WERI-Rb-1 (cell line): Measurements from ENCODE around the gene HES4.

Experiments
- DNase-seq: peaks from one replicate; pipeline ENCODE4 v3.0.0-alpha.2; 2020
- H3K27ac ChIP-seq: fragments of 250-450 bp; sonication (Bioruptor Pico); 2 replicates; pipeline ENCODE4 v1.5.1; 2020; ENCODE audit warnings: mild to moderate bottlenecking, moderate library complexity
- H3K27me3 ChIP-seq: fragments of 250-450 bp; sonication (Bioruptor Pico); 2 replicates; pipeline ENCODE4 v1.5.1; 2021; ENCODE audit warnings: mild to moderate bottlenecking, low read depth, moderate library complexity; ENCODE audit not compliant: insufficient read depth, severe bottlenecking
- H3K36me3 ChIP-seq: fragments of 250-450 bp; sonication (Bioruptor Pico); 2 replicates; pipeline ENCODE4 v1.5.1; 2020; ENCODE audit warnings: mild to moderate bottlenecking, moderate library complexity
- H3K4me3 ChIP-seq: 2 replicates; pipeline ENCODE4 v1.5.1; 2011; ENCODE audit warnings: low read depth, mild to moderate bottlenecking, control low read depth, low read length
- H3K9me3 ChIP-seq: fragments of 250-450 bp; sonication (Bioruptor Pico); 2 replicates; pipeline ENCODE4 v1.5.1; 2021; ENCODE audit warnings: mild to moderate bottlenecking, moderate library complexity; ENCODE audit not compliant: severe bottlenecking
- CTCF ChIP-seq: IDR thresholded peaks from 2 replicates; pipeline ENCODE4 v1.5.1; 2011; ENCODE audit warnings: low read depth, mild to moderate bottlenecking, control low read depth, inconsistent platforms, low read length

The HES4 gene

DNA sequence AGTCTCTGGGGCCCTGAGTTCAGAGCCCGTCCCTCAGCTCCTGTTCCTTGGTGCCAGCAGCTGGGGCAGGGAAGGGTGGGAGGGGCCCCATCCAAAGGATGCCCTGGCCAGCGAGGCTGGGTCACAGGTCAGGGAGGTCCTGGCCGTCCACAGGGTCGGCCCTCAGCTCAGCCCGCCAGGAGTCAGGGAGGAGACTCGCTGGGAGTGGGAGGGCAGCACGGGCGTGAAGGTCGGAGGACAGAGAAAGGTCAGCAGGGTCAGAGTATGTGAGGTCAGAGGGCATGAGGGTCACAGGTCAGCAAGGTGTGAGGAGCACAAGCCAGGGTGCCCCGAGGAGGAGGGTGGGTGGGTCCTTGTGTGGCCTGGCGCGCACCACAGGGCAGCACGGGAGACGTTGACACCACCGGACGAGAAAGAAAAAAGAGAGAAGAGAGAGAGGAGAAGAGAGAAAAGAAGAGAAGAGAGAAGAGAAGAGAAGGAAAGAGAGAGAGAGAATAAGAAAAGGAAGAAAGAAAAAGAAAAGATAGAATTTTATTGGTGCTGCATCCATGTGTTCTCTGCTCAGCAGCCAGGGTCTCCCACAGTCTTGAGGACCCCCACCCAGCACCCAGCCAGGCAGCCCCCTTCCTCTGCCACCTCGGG, 25.1 kb downstream of the HES4 start:
- H3K9me3 ChIP-seq, result no peaks in the 10 kb centered on the region
- H3K36me3 ChIP-seq, result no peaks in the 10 kb centered on the region

GRCh38 chr1:974293-974640, 25.6 kb downstream of the HES4 start:
- Histone ChIP-seq H3K4me3 (no peak overlapping the region), H3K27me3 (no peaks in the 10 kb centered on the region), H3K36me3 (no peaks in the 10 kb centered on the region), H3K27ac (no peak overlapping the region), H3K9me3 (no peaks in the 10 kb centered on the region)
- DNase-seq, result no peak
- TF ChIP-seq CTCF, result no peak

More for the DNA sequence above, 25.1 kb downstream of the HES4 start:
- Histone ChIP-seq H3K27ac (no peak overlapping the region), H3K27me3 (no peaks in the 10 kb centered on the region), H3K4me3 (no peak overlapping the region)
- DNase-seq, result no peak
- TF ChIP-seq CTCF, result no peak

DNA sequence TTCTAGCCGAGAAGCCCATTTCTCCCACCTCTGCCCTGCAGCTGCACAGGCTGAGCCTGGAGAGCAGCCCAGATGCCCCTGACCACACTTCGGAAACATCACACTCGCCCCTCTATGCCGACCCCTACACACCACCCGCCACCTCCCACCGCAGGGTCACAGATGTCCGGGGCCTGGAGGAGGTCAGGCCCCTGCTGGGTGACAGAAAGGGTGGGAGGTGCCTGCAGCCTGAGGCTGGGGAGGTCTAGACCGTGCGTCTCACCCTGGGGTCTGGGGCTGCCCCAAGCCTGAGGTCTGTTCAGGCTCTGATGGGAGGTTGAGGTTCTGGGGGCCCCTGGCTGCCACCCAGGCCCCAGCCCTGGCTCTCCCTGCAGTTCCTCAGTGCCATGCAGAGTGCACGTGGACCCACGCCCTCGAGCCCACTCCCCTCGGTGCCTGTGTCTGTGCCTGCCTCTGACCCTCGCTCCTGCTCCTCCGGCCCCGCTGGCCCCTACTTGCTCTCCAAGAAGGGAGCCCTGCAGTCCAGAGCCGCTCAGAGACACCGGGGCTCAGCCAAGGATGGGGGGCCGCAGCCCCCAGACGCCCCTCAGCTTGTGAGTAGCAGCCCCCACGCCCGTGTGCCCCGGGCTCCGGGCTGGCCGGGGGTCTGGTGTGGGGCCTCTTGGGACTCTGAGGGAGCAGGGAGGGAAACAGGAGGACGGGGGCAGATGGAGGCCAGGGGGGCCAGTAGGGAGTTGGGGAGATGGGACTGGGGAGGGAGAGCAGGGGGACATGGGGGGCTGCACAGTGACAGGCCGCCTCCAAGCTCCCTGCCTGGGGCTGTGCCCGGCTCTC, 26.2 kb downstream of the HES4 start:
- H3K27ac ChIP-seq, result no peak overlapping the region
- H3K9me3 ChIP-seq, result no peaks in the 10 kb centered on the region
- H3K27me3 ChIP-seq, result no peaks in the 10 kb centered on the region
- no peak for TF ChIP-seq CTCF
- H3K4me3 ChIP-seq, result no peak overlapping the region
- no peaks in the 10 kb centered on the region for H3K36me3 ChIP-seq
- DNase-seq, result no peak

GRCh38 chr1:972726-973458, 27.0 kb downstream of the HES4 start:
- H3K36me3 ChIP-seq, result no peaks in the 10 kb centered on the region
- H3K27me3 ChIP-seq, result no peaks in the 10 kb centered on the region
- DNase-seq, result no peak
- H3K4me3 ChIP-seq, result no peak overlapping the region
- no peak for TF ChIP-seq CTCF
- H3K9me3 ChIP-seq, result no peaks in the 10 kb centered on the region
- no peak overlapping the region for H3K27ac ChIP-seq

DNA sequence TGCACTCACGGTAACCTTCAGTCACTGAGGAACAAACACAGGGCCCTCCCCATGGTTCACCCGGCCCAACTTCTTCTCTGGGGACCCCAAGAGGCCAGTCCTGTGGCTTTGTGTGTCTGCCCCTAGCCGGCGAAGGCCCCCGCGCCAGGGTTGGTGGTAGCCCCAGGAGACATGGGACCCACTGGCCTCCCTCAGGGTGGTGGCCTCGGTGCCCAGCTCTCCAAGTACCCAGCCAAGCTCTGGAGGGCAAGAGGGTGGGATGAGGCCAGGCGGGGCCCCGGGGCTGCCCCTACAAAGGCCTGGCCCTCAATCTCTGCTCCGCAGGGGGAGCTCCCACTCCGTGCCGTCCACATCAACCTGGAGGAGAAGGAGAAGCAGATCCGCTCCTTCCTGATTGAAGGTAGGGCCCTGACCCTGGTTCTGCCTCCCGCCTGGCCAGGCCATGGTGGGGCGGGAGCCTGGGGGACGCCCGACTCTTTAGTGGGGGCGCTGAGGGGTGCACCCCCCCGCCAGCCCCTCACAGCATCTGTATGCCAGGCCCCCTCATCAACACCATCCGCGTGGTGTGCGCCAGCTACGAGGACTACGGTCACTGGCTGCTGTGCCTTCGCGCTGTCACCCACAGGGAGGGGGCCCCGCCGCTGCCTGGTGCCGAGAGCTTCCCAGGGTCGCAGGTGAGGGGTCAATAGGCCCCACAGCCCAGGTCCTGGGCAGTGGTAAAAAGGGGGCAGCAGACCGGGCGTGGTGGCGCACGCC, 28.0 kb downstream of the HES4 start:
- Histone ChIP-seq H3K27ac (no peak overlapping the region), H3K9me3 (no peaks in the 10 kb centered on the region), H3K27me3 (no peaks in the 10 kb centered on the region), H3K4me3 (no peak overlapping the region), H3K36me3 (no peaks in the 10 kb centered on the region)
- no peak for TF ChIP-seq CTCF
- DNase-seq, result no peak
